Sigmoid colon (tissue), 7 donors: Measurements from ENCODE around the gene CNOT6. TPM values are rescaled to one million over a fixed set of nuclear protein-coding genes. Genes with fewer than 3 reads are reported as not detected.

Experiments
- DNase-seq: peaks from one replicate; pipeline ENCODE4 v3.0.0-alpha.2; 2019
- H3K27ac ChIP-seq, 4 donors: fragments of 200-600 bp; sonication (generic); one replicate each; pipeline ENCODE4 v1.5.1; 2016 to 2019; ENCODE audit warnings: mild to moderate bottlenecking in 1 of 4
- H3K27me3 ChIP-seq, 3 donors: fragments of 200-600 bp; sonication (generic); one replicate each; pipeline ENCODE4 v1.5.1; 2019; ENCODE audit warnings: mild to moderate bottlenecking in 1 of 3
- H3K36me3 ChIP-seq, 4 donors: fragments of 200-600 bp; sonication (generic); one replicate each; pipeline ENCODE4 v1.5.1; 2016 to 2019
- H3K4me1 ChIP-seq, 4 donors: fragments of 200-600 bp; sonication (generic); one replicate each; pipeline ENCODE4 v1.5.1; 2017 to 2019
- H3K4me3 ChIP-seq, 4 donors: fragments of 200-600 bp; sonication (generic); one replicate each; pipeline ENCODE4 v1.5.1; 2017 to 2019; ENCODE audit warnings: mild to moderate bottlenecking in 2 of 4, moderate library complexity in 1 of 4
- H3K9me3 ChIP-seq, 4 donors: fragments of 200-600 bp in 3 of 4; sonication (generic) in 3 of 4; one replicate each; pipeline versions ENCODE4 v1.5.1 to v1.6.1; 2013 to 2019
- CTCF ChIP-seq, 4 experiments: fragments of 450-650 bp in 3 of 4; fragments of 200-600 bp in 1 of 4; IDR thresholded peaks; one replicate each; pipeline ENCODE4 v1.5.1; 2016 to 2019; ENCODE audit warnings: antibody characterized with exemption in 4 of 4, mild to moderate bottlenecking in 3 of 4, moderate library complexity in 2 of 4
- EP300 ChIP-seq, 4 donors: sonication (generic); formaldehyde crosslinking; IDR thresholded peaks; one replicate each; pipeline ENCODE4 v1.6.1; 2017; ENCODE audit warnings: antibody characterized with exemption in 4 of 4
- POLR2A ChIP-seq, 2 donors: fragments of 450-650 bp; IDR thresholded peaks; one replicate each; pipeline ENCODE4 v1.6.1; 2016; ENCODE audit warnings: antibody characterized with exemption in 2 of 2, mild to moderate bottlenecking in 2 of 2, moderate library complexity in 2 of 2
- POLR2AphosphoS5 ChIP-seq, 4 donors: sonication (generic); formaldehyde crosslinking; IDR thresholded peaks; one replicate each; pipeline ENCODE4 v1.6.1; 2017; ENCODE audit warnings: antibody characterized with exemption in 4 of 4
- WGBS, 2 donors: extraction: QIAGEN DNeasy Blood & Tissue Kit; methylation state at CpG; one replicate each; pipeline ENCODE4 v1.1.7; 2013; 5-methylcytosine and 5-hydroxymethylcytosine counted together
- intact Hi-C: fragments of 100-400 bp; cut with DNase I; formaldehyde crosslinking; loops from one replicate; pipeline ENCODE4 v1.15.1; 2023
- polyA plus RNA-seq, 3 donors: library from polyadenylated mRNA; stranded (reverse); fragments of 200-250 nt; gene quantifications; one replicate each; pipeline ENCODE4 v1.2.3, GENCODE V29; 2013
- total RNA-seq, 4 donors: library from RNA; depleted of rRNA; stranded (reverse); fragments of >200 nt; gene quantifications; one replicate each; pipeline ENCODE4 v1.1.0, GENCODE V29; 2016
- donor health status: healthy with polysubstance abuse.
- donor health status: Bipolar disorder and iron deficiency.
- donor health status: healthy.

The CNOT6 gene
- total and polyA plus RNA-seq, 7 donors: 7.2 to 21.8 (median 16.0) TPM

GRCh38 chr5:180613814-180614188 is 119.6 kb downstream of the CNOT6 start:
- Histone ChIP-seq H3K36me3 (no peaks in the 10 kb centered on the region), H3K4me1 (peaks cover 0 to 5% (median 3%) of the 10 kb centered on the region in 4 donors), H3K27me3 (peaks cover 0 to 11% (median 4%) of the 10 kb centered on the region in 3 donors), H3K9me3 (no peaks in the 10 kb centered on the region), H3K27ac (no peak overlapping the region), H3K4me3 (no peak overlapping the region)
- TF ChIP-seq POLR2AphosphoS5 (IDR thresholded peaks at IDR 0.05) (no peak), CTCF (IDR thresholded peaks at IDR 0.05) (no peak), EP300 (IDR thresholded peaks at IDR 0.05) (no peak), POLR2A (IDR thresholded peaks at IDR 0.05) (no peak)
- no peak for DNase-seq
- intact Hi-C loops: no loop called here
- 75 to 86% methylated on average over 11 of the region's 11 CpGs for WGBS, 2 donors

- DNase-seq: no peak
- Histone ChIP-seq H3K4me1 (peaks cover 0 to 11% (median 5%) of the 10 kb centered on the region in 4 donors), H3K9me3 (no peaks in the 10 kb centered on the region), H3K27me3 (peaks cover 0 to 26% (median 10%) of the 10 kb centered on the region in 3 donors), H3K27ac (no peak overlapping the region), H3K36me3 (no peaks in the 10 kb centered on the region), H3K4me3 (peak overlapping the region in 2 of 4 donors; percentile 30 to 34)
- TF ChIP-seq POLR2A (IDR thresholded peaks at IDR 0.05): no peak
- no peak for TF ChIP-seq CTCF (IDR thresholded peaks at IDR 0.05)
- TF ChIP-seq POLR2AphosphoS5 (IDR thresholded peaks at IDR 0.05): no peak
- TF ChIP-seq EP300 (IDR thresholded peaks at IDR 0.05): no peak
- intact Hi-C loops: no loop called here
- WGBS, 2 donors: 15 to 45% methylated on average over 15 of the region's 15 CpGs
Observed at GRCh38 chr5:180618487-180618828, 124.3 kb downstream of the CNOT6 start.

- DNase-seq: no peak
- Histone ChIP-seq H3K9me3 (no peaks in the 10 kb centered on the region), H3K27me3 (peaks cover 0 to 26% (median 10%) of the 10 kb centered on the region in 3 donors), H3K36me3 (no peaks in the 10 kb centered on the region), H3K27ac (no peak overlapping the region), H3K4me3 (peak overlapping the region in 2 of 4 donors; percentile 30 to 34), H3K4me1 (peaks cover 0 to 11% (median 5%) of the 10 kb centered on the region in 4 donors)
- no peak for TF ChIP-seq POLR2AphosphoS5 (IDR thresholded peaks at IDR 0.05)
- TF ChIP-seq POLR2A (IDR thresholded peaks at IDR 0.05): no peak
- TF ChIP-seq CTCF (IDR thresholded peaks at IDR 0.05): no peak
- no peak for TF ChIP-seq EP300 (IDR thresholded peaks at IDR 0.05)
- intact Hi-C loops: no loop called here
- 14 to 33% methylated on average over 90 of the region's 90 CpGs for WGBS, 2 donors
Observed at GRCh38 chr5:180618829-180619562, 124.8 kb downstream of the CNOT6 start.

GRCh38 chr5:180619563-180619915 is 125.4 kb downstream of the CNOT6 start:
- intact Hi-C loops: no loop called here
- no peak for DNase-seq
- Histone ChIP-seq H3K4me3 (no peak overlapping the region), H3K4me1 (peaks cover 0 to 11% (median 5%) of the 10 kb centered on the region in 4 donors), H3K9me3 (no peaks in the 10 kb centered on the region), H3K27ac (no peak overlapping the region), H3K36me3 (no peaks in the 10 kb centered on the region), H3K27me3 (peaks cover 0 to 26% (median 10%) of the 10 kb centered on the region in 3 donors)
- WGBS, 2 donors: 82 to 87% methylated on average over 22 of the region's 22 CpGs
- TF ChIP-seq EP300 (IDR thresholded peaks at IDR 0.05): no peak
- no peak for TF ChIP-seq POLR2A (IDR thresholded peaks at IDR 0.05)
- no peak for TF ChIP-seq CTCF (IDR thresholded peaks at IDR 0.05)
- no peak for TF ChIP-seq POLR2AphosphoS5 (IDR thresholded peaks at IDR 0.05)
